HG02885 (cell line): ENCODE data around the gene HOMER2.
"Not testable (repeated sequence)": the region's sequence is repeated elsewhere in the genome, so short reads cannot be mapped to it uniquely, and the experiment has no call there.

ENCODE experiments used
- ATAC-seq: cut with Tn5 transposase; IDR thresholded peaks from one replicate; pipeline ENCODE4 v1.9.1; 2021; ENCODE audit warnings: mild to moderate bottlenecking; ENCODE audit not compliant: unreplicated experiment, poor library complexity

The HOMER2 gene

GRCh38 chr15:82871358-82871757, 81.2 kb downstream of the HOMER2 start:
- no peak for ATAC-seq

GRCh38 chr15:82870727-82871320, 81.7 kb downstream of the HOMER2 start:
- ATAC-seq = no peak

- ATAC-seq = not testable (repeated sequence)
These were observed 86.5 kb downstream of the HOMER2 start for GRCh38 chr15:82865981-82866380.

- ATAC-seq = not testable (repeated sequence)
These were observed 86.9 kb downstream of the HOMER2 start for GRCh38 chr15:82865581-82865980.

DNA sequence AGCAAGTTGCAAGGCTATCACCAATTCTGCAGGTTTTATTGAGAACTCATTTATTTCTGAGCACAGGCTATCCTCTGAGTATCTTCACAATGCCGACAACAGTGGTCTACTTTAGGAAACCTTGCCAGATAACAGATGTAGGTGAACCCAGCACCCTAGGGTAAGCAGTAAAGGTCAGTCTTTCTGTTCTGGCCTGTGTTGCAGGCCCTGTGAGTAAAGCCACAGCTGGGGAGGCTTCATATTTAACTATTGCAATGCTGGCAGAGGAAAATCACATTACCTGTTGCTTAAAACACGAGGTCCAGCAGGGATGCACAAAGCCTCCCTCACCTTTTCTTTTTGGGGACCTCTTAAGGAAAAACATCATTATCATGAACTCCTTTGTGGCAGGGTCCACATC, 87.6 kb downstream of the HOMER2 start:
- no peak for ATAC-seq

DNA sequence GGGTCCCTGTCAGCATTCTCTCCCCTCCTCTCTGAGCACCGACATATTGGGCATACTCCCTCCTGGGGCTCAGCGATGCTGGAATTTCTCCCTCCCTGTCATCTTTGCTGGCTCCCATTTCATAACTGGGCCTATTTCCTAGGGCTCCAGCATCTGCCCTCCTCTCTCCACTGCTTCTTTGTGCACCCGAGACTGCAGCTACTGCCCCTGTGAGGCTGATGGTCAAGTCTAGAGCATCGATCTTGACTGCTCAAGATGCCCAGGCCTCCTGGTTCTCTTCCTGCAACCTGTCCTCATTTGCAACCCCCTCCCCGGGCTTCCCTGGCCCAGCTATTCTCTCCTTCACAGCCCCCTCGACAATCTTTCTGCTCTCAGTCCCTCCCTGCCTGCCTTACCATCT, 89.6 kb downstream of the HOMER2 start:
- ATAC-seq = no peak

- ATAC-seq = no peak
These were observed 93.6 kb downstream of the HOMER2 start for GRCh38 chr15:82858932-82859331.

DNA sequence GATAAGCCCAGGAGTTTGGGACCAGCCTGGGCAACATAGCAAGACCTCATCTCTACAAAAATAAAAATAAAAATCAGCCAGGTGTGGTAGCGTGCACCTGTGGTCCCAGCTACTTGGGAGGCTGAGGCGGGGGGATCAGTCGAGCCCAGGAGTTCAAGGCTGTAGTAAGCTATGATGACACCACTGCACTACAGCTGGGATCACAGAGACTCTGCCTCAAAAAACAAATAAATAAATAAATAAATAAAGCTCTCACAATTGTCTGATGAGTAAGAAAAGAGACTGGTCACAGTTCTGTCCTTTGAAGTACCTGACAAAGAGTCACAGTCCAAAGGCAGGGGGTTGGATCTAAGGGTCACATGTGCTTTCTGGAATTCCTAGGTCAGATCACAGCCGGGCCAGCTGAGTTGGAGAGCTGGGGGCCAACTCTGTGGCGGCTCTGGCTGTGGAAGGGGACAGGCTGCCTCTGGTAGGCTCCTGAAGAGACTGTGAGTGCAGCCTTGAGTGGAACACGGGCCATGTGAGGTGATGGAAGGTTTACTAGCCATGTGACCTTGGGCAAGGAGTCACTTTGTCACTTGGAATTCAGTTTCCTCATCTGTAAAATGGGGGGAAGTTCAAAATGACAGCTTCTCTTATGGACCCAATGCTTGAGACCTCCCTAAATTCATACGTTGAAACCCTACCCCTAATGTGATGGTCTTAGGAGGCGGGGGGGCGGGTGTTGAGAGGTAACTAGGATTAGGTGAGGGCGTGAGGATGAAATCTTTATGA, 95.9 kb downstream of the HOMER2 start:
- no peak for ATAC-seq

DNA sequence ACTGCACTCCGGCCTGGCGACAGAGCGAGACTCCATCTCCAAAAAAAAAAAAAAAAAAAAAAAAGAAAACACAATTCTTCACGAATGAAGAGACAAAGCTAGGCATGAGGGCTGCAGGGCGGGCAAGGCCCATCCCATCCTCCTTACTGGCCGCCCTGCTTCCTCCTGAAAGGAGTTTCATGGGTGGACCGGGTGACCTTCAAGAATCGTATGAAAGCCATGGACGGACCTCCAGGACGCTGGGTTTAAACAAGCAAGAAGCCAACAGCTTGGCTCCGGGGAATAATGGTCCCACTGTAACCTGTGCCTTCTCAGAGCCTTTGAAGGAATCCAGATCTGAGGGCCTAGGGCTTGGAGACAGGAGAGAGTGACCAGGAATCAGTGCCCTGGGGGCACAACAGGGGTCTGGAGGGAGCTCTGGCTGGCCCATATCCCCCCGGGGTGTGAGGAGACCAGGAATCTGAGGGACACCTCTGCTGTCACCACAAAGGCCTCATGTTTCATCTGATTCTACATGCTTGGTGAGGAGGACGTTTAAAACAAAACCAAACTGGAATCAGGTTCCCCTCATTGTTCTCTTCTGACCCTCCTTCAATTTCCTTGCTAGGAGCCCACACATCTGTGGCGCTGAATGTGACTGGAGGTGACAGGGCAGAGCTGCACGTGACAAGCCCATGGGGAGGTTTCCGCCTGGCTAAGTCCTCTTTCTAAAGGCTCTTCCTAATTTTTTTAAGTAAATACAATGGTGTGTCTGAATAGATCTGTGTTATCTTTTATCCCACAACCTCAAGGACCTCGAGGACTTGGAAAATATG, 97.0 kb downstream of the HOMER2 start:
- ATAC-seq = no peak

- ATAC-seq = no peak
These were observed 98.0 kb downstream of the HOMER2 start for GRCh38 chr15:82854554-82854953.

GRCh38 chr15:82852941-82853561, 99.5 kb downstream of the HOMER2 start:
- no peak for ATAC-seq

DNA sequence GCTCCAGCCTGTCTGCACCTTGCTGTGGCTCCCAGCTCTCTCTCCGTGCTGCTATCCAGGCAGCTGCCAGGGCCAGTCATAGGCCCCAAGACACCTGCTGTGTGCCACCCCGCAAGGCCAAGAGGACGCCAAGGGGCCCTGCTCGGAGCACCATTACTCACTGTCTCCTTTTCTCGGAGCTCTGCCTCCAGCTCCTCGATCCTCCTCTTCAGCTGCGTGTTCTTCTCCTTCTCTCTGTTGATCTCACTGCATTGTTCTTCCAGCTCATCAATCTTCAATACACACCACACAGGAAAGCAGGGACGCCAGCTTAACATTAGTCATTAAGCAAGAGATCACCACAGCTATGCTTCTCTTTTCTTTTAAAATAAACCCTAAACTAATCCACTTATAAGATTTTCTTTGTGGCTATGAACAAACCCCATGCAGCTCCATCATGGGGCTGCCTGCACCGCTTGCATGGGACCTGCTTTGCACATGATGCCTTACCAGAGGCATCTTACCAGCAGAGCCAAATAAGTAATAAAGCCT, 100.5 kb downstream of the HOMER2 start:
- ATAC-seq = no peak

GRCh38 chr15:82851306-82851850, 101.1 kb downstream of the HOMER2 start:
- no peak for ATAC-seq

- ATAC-seq = no peak
These were observed 101.8 kb downstream of the HOMER2 start for GRCh38 chr15:82850731-82851130.

DNA sequence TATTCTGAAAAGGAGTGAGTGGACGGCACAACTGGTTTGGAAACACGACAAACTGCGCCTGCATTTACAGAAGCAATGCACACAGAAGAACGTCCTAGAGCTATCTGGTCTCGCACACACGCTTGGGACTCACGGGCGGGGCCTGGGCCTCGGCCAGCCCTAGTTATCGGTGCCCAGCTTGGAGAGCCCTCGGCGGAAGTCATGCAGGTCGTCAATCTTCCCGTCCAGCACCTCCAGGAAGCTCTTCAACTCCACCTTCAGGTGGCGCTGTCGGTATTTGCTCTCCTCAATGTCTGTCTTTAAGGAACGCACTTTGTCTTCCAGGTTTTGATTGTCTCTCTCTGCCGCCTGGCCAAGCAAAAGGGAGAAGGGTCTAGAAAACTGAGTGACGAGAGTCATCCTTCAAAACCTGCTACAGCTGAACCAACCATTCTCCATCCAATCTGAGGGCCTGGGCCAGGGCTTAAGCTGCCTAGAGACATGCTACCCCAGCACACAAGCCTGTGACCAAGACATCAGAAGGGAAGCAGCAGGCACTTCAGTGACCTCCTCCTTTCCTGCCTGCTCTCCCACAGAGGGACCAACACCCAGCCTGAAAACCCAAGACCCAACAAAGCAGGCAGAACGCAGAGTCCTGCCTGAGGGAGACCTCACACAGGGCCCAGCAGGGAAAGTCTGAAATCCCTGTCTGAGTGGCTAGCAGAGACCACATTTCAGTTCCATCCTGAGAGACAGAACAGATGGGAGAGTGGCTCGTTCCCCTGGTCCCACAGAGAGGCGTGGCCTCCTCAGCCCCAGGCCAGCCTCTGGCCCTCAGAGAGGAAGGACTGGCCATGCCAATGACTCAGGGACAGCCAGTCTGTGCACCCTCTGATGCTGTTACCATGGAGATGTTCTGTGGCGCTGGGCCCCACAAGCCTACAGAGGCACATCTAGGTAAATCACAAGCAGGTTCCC, 102.7 kb downstream of the HOMER2 start:
- no peak for ATAC-seq

- no peak for ATAC-seq
These were observed 104.1 kb downstream of the HOMER2 start for GRCh38 chr15:82848241-82848993.

- no peak for ATAC-seq
These were observed 104.8 kb downstream of the HOMER2 start for GRCh38 chr15:82847703-82848102.

DNA sequence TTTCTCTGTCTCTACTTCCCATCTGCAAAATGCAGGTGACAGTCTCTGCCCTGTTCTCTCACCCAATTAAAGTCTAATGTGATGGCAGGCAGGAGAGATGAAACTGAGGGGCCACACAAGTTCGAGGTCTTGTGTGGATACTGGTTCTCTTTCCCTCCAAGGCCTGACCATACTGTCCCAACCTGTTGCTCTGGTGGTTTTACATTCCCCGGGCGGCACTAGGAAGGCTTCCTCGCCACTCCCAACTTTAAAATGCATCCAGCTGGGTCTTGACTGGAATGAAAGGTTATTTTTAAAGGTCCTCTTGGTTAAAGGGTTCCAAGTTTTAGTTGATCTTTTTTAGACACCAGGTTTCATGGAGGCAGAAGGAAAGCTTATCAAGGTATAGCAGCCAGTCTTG, 105.9 kb downstream of the HOMER2 start:
- no peak for ATAC-seq
